ENCODE measurements around the gene MED25. TPM values are rescaled to one million over a fixed set of nuclear protein-coding genes. Genes with fewer than 3 reads are reported as not detected.

MED25 gene
- total RNA-seq, 4 donors from 2014 or later, result 15.2 to 30.5 (median 16.4) TPM

GRCh38 chr19:49776371-49776764 is 41.7 kb upstream of the MED25 start:
- TF ChIP-seq, protein P1, sequence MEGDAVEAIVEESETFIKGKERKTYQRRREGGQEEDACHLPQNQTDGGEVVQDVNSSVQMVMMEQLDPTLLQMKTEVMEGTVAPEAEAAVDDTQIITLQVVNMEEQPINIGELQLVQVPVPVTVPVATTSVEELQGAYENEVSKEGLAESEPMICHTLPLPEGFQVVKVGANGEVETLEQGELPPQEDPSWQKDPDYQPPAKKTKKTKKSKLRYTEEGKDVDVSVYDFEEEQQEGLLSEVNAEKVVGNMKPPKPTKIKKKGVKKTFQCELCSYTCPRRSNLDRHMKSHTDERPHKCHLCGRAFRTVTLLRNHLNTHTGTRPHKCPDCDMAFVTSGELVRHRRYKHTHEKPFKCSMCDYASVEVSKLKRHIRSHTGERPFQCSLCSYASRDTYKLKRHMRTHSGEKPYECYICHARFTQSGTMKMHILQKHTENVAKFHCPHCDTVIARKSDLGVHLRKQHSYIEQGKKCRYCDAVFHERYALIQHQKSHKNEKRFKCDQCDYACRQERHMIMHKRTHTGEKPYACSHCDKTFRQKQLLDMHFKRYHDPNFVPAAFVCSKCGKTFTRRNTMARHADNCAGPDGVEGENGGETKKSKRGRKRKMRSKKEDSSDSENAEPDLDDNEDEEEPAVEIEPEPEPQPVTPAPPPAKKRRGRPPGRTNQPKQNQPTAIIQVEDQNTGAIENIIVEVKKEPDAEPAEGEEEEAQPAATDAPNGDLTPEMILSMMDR (IDR thresholded peaks at IDR 0.05; ENCODE audit: low read depth), result no peak

DNA sequence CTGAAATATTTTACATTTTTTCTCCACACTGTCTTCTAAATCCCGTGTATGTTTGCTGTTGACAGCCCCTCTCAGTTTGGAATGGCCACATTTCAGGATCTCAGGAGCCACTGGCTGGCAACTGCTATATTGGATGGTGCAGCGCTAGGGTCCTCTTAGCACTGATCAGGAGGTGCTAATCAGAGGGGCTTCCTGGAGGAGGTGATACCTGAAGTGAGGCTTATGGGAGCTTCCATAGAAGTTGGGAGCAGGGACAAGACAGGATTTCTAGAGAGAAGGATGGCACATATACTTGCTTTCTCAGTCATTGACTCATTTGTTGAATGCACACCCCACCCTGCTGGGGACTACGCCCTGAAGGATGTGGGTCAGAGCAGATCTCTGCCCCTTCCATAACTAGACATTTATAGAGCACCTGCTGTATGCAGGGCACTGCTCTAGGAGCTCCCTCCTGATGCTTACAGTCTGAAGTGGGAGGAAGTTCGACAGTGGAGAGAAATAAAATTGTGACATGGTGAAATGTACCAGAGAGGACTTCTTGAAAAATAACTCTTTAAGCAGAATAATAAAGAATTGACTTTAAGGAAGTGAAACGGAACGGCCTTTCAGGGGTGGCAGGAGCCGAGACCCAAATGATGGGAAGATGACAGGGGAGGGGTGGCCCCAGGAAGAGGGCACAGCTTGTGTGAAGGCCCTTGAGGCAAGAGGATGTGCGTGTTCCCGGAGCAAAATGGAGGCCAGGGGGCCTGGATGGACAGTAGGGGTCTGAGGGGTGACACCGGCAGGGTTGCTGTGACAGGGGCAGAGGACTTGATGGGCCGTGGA is 38.1 kb upstream of the MED25 start:
- TF ChIP-seq, protein P1 (IDR thresholded peaks at IDR 0.05; ENCODE audit: low read depth), result no peak

- TF ChIP-seq, protein P1 (IDR thresholded peaks at IDR 0.05; ENCODE audit: low read depth), result no peak
Measured at GRCh38 chr19:49780861-49781260, 37.2 kb upstream of the MED25 start.

GRCh38 chr19:49781394-49781793 is 36.7 kb upstream of the MED25 start:
- TF ChIP-seq, protein P1 (IDR thresholded peaks at IDR 0.05; ENCODE audit: low read depth), result no peak

DNA sequence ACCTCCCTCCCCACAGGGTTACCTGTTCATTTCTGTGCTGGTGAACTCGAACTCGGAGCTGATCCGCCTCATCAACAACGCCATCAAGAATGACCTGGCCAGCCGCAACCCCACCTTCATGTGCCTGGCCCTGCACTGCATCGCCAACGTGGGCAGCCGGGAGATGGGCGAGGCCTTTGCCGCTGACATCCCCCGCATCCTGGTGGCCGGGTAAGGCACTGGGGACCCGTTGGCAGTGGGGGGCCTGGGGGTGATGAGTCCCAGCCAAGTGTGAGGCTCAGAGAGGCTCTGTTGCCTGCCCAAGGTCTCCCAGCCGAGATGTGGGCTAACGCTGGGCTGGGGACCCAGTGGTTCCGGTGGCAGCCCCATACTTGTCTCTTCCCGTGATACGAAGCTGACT is 35.6 kb upstream of the MED25 start:
- TF ChIP-seq, protein P1 (IDR thresholded peaks at IDR 0.05; ENCODE audit: low read depth), result no peak

- TF ChIP-seq, protein P1 (IDR thresholded peaks at IDR 0.05; ENCODE audit: low read depth), result no peak
Measured at GRCh38 chr19:49786376-49786820, 31.7 kb upstream of the MED25 start.

GRCh38 chr19:49787746-49788145 is 30.3 kb upstream of the MED25 start:
- TF ChIP-seq, protein P1 (IDR thresholded peaks at IDR 0.05; ENCODE audit: low read depth), result no peak

All from subcutaneous adipose tissue (tissue), 4 donors.